ENCODE measurements around the gene MARS1.
"Not testable (repeated sequence)": the region's sequence is repeated elsewhere in the genome, so short reads cannot be mapped to it uniquely, and the experiment has no call there.

Gene MARS1

GRCh38 chr12:57516617-57517153 is 28.8 kb downstream of the MARS1 start:
- no peak for TF ChIP-seq CTCF (conservative IDR thresholded peaks at IDR 0.05; ENCODE audit: low read length)
- H3K4me3 ChIP-seq (ENCODE audit: low read length): no peak overlapping the region; the same call in 1 of the 2 replicates
- DNase-seq (ENCODE audit: low read depth): no peak

- DNase-seq (ENCODE audit: low read depth): peak; percentile 80
These were observed 29.3 kb downstream of the MARS1 start for GRCh38 chr12:57517187-57517586.

DNA sequence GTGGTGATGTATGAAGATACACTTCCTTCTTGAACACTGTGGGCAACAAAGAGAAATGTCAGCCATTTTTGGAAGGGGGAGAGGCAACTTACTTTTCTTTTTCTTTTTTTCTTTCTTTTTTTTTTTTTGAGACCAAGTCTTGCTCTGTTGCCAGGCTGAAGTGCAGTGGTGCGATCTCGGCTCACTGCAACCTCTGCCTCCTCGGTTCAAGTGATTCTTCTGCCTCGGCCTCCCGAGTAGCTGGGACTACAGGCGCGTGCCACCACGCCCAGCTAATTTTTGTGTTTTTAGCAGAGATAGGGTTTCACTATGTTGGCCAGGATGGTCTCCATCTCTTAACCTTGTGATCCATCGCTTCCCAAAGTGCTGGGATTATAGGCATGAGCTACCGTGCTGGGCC is 29.9 kb downstream of the MARS1 start:
- H3K4me3 ChIP-seq (ENCODE audit: low read length): peak overlapping the region; percentile 100

More at GRCh38 chr12:57517187-57517586, 29.3 kb downstream of the MARS1 start:
- no peak for TF ChIP-seq CTCF (conservative IDR thresholded peaks at IDR 0.05; ENCODE audit: low read length)
- peak overlapping the region; percentile 100; the same call in 1 of the 2 replicates for H3K4me3 ChIP-seq (ENCODE audit: low read length)

GRCh38 chr12:57518176-57518919 is 30.5 kb downstream of the MARS1 start:
- TF ChIP-seq CTCF (conservative IDR thresholded peaks at IDR 0.05; ENCODE audit: low read length): no peak
- DNase-seq (ENCODE audit: low read depth): peak; percentile 47
- peak overlapping the region; percentile 100 for H3K4me3 ChIP-seq (ENCODE audit: low read length)

More for the DNA sequence above, 29.9 kb downstream of the MARS1 start:
- not testable (repeated sequence) for DNase-seq (ENCODE audit: low read depth)

GRCh38 chr12:57518920-57519795 is 31.3 kb downstream of the MARS1 start:
- no peak for TF ChIP-seq CTCF (conservative IDR thresholded peaks at IDR 0.05; ENCODE audit: low read length)
- peak; percentile 68 for DNase-seq (ENCODE audit: low read depth)
- H3K4me3 ChIP-seq (ENCODE audit: low read length): peak overlapping the region; percentile 100

DNA sequence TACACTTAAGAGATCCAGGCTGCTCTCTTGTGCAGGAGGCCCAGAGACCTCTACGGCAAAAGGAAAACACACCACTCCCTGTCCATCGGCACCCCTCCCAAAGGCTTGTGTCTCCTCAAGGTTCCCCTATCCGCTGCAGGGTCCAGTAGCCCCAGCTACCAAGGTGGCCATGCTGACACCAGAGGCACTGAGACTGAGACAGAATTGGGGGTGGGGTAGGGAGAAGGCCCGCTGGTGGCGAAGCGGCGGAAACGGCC is 31.9 kb downstream of the MARS1 start:
- H3K4me3 ChIP-seq (ENCODE audit: low read length): peak overlapping the region; percentile 100
- TF ChIP-seq CTCF (conservative IDR thresholded peaks at IDR 0.05; ENCODE audit: low read length): no peak
- no peak for DNase-seq (ENCODE audit: low read depth)

GRCh38 chr12:57520053-57520818 is 32.4 kb downstream of the MARS1 start, which contains the start of gene DDIT3:
Gene DDIT3 (minus strand): TSS chr12:57520514. CDS start chr12:57517406, 3,108 bp downstream.
- TF ChIP-seq CTCF (conservative IDR thresholded peaks at IDR 0.05; ENCODE audit: low read length): no peak
- DNase-seq (ENCODE audit: low read depth): peak; percentile 99
- peak within 1 kb of the TSS; percentile 100 for H3K4me3 ChIP-seq (ENCODE audit: low read length)
